GM18507 (cell line): ENCODE data around the gene MYLK.

Source experiments
- DNase-seq: peaks from one replicate; pipeline ENCODE4 v3.0.0; 2011; ENCODE audit warnings: low read depth; ENCODE audit not compliant: insufficient read length; ENCODE audit errors: extremely low spot score
- FAIRE-seq: peaks from 2 replicates; lab custom pipeline; 2011; peaks lifted over from hg19 to GRCh38; lab: Jason Lieb, UNC

The MYLK gene

DNA sequence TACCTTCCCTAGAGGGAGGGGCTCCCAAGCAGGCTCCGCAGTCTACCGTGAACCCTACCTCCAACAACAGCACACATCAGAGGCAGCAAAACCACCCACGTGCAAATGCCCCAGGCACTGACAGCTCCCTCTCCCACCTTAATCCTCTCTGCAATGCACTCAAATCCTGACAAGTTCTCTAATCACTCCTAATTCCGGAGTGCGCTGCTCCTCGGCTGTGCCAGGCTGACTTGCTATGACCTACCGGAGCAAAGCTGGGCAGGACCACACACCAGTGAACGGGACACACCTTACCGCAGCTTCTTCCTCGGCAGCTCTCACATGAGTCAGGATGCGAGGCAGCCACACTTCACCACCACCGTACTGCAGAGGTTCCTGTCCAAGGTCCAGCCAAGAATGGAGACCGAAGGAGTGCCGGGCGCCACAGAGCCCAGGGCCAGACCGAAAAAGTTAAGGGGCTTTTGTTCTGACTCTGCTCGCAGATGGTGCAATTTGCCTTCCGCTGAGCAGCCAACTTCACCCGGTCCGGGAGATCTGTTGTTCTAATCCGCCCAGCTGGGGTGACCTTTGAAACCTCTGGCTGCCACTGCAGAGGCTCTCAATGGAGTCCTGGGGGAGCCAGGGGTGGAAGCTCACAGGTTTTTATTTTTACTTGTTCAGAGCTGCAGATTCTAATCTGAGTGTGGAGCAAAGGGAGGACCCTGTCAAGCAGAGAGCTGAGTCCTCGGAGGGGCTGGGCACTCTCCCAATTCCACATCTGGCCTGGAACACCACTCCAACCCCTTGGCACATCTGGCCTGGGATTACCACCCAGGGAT is 84.4 kb downstream of the MYLK start:
- no peak for FAIRE-seq
- DNase-seq, result no peak

- FAIRE-seq, result no peak
- no peak for DNase-seq
These were observed 85.6 kb downstream of the MYLK start for GRCh38 chr3:123798550-123798949.

- FAIRE-seq (no peak), DNase-seq (no peak)
These were observed 88.5 kb downstream of the MYLK start for GRCh38 chr3:123795471-123796251.

DNA sequence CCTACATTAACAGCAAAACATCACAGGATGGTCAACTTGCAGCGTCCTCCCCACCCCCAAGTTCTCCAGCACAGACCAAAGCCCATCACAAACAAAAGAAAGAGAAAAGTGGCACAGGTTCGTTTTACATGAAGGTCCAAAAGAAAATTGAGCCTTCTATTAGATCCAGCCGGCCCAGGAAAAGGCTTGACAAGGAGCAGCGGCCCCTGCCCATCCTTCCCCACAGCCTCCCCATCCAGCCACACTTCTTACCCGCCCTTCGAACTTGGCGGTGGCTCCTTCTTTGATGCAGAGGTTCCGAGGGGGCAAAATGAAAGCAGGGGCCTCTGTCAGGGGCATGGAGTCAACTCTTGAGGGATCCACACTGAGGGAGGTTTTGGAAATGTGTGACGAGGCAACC is 90.7 kb downstream of the MYLK start:
- DNase-seq (no peak), FAIRE-seq (no peak)

DNA sequence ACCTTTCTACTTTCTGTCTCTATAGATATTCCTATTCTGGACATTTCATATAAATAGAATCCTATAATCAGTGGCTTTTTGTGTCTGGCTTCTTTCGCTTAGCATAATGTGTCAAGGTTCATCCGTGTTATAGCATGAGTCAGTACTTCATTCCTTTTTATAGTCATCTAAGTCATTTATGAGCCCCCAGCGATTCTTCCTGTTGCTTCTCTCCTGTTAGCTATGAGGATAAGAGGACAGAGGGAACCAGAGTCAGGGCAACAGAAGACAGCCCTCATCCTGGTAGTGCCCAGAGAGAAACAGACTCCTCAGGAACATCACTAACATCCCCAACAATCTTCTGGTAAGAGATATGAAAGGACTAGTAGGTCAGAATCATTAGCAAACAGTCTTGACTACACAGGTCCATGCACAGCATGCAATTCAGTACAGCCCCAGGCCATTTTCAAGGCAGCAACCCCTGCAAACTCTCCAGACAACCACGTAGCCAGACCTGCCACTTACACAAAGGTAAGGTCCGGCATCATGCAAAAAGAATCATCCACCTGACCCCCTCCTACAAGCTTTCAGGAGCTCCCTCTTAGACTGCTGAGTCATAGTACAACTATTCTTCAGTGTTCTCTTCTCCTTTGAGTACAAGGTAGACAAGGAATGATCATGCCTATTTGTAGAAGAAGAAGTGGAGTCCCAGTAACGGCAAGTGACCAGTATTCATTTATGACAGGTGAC is 91.5 kb downstream of the MYLK start:
- no peak for FAIRE-seq
- DNase-seq, result no peak

DNA sequence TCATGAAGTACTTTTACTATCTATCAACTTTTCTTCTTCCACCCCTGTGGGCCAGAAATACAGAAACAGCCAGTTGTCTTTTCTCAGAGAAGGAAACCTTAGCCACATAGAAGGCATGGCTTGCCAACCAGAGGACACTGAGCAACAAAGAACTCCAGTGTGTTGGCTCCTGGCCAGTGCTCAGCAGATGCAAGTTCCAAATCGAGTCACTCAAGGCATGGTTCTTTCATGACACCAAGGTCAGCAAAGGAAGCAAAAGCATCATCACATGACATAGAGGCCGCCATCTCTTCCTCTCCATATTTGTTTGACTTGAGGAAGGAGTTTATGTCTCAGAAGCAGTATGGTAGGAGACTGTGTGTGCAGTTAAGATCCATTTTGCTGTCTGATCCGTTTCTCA is 92.2 kb downstream of the MYLK start:
- no peak for FAIRE-seq
- no peak for DNase-seq

GRCh38 chr3:123791417-123791816 is 92.7 kb downstream of the MYLK start:
- FAIRE-seq (no peak), DNase-seq (no peak)

- FAIRE-seq, result no peak
These were observed 93.1 kb downstream of the MYLK start for GRCh38 chr3:123791073-123791370.

DNA sequence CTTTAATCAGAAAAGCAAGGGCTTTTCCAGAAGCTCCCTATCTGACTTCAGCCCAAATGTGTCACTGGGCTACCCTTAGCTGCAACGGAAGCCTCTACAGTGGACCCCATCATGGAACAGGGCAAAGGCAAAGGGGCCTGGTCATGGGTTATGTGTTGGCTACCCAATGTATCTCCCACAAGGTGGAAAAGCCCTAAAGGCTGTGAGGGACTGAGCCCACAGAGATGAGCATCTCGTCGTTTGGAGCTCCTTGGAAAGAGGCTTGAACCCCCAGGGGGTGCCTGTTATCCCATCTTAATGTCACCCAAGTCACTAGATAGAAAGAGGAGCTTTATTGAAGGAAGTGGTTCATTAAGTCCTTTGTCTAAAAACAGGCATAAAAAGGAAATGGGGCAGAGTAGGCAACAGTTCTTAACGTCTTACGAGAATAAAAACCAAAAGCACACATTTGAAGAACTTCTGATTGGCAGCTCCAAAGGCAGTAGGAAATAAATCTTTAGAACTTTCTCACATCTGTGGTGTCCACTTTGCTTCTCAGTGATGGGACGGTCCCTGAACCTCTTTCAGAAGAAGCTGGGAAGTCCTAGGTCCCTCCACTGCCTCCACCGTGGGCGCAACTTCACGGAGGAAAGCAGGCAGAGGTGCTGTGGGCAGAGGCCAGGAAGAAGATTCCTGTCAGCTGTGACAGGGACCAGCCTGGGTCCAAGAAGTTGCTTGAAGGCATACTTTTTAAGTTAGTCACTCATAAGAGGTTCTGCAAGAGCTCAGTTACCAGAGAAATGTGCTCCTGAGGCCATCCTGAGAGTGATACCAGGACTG is 93.7 kb downstream of the MYLK start:
- FAIRE-seq, result no peak
- DNase-seq, result no peak

More at GRCh38 chr3:123791073-123791370, 93.1 kb downstream of the MYLK start:
- DNase-seq, result no peak

DNA sequence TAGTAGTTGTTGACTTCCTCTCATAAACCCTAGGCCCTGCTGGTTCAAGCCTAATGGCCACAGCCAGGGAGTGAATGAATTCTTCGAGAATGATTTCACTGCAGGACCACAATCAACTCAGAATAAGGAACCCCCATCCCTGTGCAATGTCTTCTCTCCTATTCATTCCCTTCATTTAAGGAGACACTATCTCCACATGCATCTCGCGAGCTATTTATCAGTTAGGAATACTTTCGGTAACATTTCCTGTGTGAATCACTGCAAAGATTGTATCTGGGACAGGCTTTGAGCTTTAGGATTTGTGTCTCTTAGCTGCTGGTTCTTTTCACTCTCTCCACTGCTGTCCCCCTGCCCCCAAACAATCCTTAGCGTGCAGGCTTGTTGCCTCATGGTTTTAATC is 94.4 kb downstream of the MYLK start:
- no peak for FAIRE-seq
- no peak for DNase-seq

GRCh38 chr3:123789160-123789559 is 95.0 kb downstream of the MYLK start:
- no peak for FAIRE-seq
- no peak for DNase-seq

GRCh38 chr3:123788710-123789109 is 95.4 kb downstream of the MYLK start:
- DNase-seq, result no peak

GRCh38 chr3:123787133-123787532 is 97.0 kb downstream of the MYLK start:
- no peak for FAIRE-seq

More at GRCh38 chr3:123788710-123789109, 95.4 kb downstream of the MYLK start:
- no peak for FAIRE-seq

GRCh38 chr3:123785602-123786001 is 98.5 kb downstream of the MYLK start:
- no peak for FAIRE-seq
- no peak for DNase-seq

More at GRCh38 chr3:123787133-123787532, 97.0 kb downstream of the MYLK start:
- no peak for DNase-seq

DNA sequence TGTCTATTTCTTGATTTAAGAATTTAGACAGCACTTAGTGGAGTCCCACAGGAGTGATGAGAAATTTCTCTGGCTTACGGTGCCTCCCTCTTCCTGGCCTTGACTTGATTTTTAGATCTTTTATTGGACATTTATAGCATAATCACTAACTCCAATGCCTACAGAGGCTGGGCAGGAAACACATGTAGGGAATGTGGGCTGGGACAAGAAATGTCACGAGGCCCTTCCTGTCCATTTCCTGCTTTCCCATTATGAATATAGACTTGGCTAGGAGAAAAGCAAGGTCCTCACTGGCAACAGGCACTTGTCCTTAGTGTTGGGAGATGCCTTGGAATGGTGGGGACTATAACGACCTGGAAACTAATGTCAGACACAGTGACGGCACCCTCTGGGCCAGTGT is 100.3 kb downstream of the MYLK start:
- DNase-seq (no peak), FAIRE-seq (no peak)

DNA sequence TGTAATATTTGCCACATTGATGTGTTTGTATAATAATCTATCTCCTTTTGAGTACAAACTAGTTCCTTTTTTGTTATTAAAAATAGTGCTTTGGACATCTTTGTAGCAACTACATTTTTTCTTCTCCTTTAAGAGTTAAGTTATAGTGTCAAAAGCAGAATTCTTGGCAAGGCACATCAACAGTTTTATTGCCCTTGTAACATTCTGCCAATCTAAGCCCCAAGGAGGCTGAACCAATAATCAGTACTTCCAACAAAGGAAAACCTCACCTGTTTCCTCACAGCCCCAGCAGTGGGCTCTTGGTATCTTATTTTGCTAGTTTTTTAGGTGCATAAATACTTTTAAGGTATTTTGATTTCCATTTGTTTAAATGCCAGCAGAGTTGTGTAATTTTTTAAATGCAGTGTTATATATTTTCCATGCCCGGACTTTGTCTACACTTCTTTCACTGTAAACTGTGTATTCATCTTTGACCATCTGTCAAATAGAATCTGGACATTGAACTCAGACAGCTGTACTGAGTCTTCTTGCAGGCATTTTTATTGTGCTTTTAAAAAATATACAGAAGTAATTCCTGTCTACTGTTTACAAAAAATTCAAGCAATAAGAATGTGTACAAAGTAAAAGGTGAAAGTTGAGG is 101.0 kb downstream of the MYLK start:
- FAIRE-seq, result no peak

DNA sequence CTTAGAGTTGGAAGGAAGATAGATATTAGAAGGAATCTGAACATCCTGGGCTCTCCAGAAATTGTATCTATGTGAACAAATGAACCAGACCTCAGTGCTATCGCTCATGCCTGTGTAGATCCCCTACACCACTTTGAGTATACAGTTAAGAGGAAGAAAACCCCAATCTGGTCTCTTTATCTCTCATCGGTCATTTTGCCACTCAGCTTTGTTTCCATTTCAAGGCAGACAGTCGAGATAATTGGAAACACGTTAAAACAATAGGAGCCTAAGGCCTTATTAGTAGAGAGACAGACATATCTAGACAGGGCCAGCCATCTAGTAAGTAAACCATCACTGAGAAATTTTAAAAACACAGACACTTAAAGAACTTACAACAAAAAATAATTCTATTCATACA is 101.6 kb downstream of the MYLK start:
- no peak for DNase-seq
- no peak for FAIRE-seq

More for the DNA sequence above, 101.0 kb downstream of the MYLK start:
- no peak for DNase-seq

DNA sequence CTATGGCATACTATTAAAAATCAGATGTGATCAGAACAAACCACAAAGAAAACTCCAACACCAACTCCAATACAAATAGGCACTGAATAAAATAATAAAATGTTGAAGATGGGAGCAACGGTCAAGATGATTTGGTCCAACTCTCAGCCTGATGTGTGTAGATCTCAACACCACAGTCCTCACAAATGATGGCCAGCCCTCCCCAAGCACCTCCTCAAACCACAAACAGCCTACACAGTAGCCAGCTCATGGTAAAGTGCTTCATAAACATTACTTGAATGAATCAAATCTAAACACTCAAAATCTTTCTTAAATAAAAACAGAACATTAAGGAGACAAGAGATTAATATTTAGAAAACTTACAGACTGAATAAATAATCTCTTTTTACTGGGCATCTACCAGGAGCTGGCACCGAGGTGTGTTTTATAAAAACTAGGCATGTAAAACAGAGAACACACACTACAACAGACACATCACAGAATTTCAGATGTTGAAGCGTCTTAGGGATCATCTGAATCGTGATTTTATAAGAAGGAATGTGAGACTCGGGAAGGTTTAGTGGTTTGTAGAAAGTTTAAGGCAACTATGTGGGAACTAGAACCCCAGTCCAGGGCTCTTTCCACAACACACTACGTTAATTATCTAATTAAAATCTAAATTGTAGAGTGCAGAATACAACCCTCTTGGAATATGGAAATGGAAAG is 102.4 kb downstream of the MYLK start:
- DNase-seq (no peak), FAIRE-seq (no peak)
